AG09319 (cell line): Measurements from ENCODE around the gene ACSM2A.
"Not testable (repeated sequence)": the region's sequence is repeated elsewhere in the genome, so short reads cannot be mapped to it uniquely, and the experiment has no call there.

Experiments used
- DNase-seq: peaks from one replicate; pipeline ENCODE4 v3.0.0-alpha.2; 2010; ENCODE audit warnings: low read depth; ENCODE audit errors: extremely low read depth
- TF ChIP-seq, protein P1 (sequence below): IDR thresholded peaks from 2 replicates; pipeline ENCODE4 v1.5.1; 2011; ENCODE audit warnings: low read depth, mild to moderate bottlenecking, inconsistent platforms, low read length, moderate library complexity

The ACSM2A gene, protein sequence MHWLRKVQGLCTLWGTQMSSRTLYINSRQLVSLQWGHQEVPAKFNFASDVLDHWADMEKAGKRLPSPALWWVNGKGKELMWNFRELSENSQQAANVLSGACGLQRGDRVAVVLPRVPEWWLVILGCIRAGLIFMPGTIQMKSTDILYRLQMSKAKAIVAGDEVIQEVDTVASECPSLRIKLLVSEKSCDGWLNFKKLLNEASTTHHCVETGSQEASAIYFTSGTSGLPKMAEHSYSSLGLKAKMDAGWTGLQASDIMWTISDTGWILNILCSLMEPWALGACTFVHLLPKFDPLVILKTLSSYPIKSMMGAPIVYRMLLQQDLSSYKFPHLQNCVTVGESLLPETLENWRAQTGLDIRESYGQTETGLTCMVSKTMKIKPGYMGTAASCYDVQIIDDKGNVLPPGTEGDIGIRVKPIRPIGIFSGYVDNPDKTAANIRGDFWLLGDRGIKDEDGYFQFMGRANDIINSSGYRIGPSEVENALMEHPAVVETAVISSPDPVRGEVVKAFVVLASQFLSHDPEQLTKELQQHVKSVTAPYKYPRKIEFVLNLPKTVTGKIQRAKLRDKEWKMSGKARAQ

DNA sequence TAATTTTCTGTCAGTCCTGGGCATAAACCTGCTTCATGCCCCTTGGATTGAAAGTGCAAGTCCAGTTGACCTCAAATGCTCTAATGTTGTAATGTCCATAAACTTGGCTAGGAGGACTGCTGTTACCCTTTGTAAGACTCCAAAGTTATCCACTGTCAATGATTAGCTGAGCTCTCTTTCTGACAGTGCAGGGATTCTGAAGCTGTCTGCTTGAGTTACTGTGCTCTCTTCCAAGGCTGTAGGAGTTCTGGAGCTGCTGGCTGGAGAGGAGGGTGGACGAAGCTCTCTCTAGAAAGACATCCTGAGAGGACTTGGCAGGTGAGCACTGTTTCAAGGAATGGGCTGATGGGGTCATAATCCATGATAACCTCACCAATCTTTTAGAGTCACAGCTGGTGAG lies at the start of gene ACSM2A:
ACSM2A (plus strand) TSS at position 158 of the 400 bp plus-strand sequence. CDS start 8,594 bp downstream, outside the sequence.
- not testable (repeated sequence) for DNase-seq

DNA sequence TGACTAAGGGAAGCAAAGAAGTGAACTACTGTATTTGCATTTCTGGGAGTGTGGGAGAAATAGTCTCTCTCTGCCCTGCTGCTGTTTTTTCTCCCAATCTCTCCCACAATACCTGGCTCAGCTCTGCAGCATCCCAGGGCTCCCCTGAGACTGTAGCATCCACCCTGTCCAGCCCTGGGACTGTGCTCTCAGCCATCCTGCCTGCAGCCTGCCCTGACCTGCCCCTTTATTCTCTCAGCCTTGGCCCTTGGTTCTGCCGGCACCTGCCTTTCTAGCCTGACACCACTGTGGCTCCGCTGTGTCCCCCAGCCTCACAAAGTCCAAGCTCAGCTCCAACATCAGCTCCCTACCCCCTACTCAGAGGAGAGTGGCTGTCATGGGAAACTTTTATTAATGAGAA lies 48.7 kb upstream of the ACSM2A start:
- DNase-seq, result no peak
- TF ChIP-seq, protein P1, sequence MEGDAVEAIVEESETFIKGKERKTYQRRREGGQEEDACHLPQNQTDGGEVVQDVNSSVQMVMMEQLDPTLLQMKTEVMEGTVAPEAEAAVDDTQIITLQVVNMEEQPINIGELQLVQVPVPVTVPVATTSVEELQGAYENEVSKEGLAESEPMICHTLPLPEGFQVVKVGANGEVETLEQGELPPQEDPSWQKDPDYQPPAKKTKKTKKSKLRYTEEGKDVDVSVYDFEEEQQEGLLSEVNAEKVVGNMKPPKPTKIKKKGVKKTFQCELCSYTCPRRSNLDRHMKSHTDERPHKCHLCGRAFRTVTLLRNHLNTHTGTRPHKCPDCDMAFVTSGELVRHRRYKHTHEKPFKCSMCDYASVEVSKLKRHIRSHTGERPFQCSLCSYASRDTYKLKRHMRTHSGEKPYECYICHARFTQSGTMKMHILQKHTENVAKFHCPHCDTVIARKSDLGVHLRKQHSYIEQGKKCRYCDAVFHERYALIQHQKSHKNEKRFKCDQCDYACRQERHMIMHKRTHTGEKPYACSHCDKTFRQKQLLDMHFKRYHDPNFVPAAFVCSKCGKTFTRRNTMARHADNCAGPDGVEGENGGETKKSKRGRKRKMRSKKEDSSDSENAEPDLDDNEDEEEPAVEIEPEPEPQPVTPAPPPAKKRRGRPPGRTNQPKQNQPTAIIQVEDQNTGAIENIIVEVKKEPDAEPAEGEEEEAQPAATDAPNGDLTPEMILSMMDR, result no peak

DNA sequence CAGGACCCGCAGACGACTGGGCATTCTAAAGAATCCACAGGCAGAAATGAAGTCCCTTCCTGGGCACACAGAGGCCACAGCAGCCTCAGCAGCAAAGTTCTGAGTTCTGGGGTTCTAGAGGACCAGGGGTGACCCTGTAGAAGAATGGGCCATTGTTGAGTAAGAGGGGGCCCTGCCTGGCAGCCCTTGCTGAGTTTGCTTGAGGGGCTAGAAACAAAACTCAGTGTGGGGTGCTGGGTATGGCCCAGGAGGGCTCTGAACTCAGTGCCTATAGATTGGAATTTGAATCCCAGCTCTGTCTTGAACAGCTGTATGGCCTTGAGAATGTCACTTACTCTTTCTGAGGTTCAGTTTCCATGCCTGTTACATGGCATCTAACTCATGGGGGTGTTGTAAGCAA lies 46.7 kb upstream of the ACSM2A start, which contains the start of gene PDILT:
PDILT (minus strand) TSS at position 101 of the 400 bp plus-strand sequence. CDS start 5,437 bp downstream, outside the sequence.
- DNase-seq, result no peak
- TF ChIP-seq, protein P1, result no peak

DNA sequence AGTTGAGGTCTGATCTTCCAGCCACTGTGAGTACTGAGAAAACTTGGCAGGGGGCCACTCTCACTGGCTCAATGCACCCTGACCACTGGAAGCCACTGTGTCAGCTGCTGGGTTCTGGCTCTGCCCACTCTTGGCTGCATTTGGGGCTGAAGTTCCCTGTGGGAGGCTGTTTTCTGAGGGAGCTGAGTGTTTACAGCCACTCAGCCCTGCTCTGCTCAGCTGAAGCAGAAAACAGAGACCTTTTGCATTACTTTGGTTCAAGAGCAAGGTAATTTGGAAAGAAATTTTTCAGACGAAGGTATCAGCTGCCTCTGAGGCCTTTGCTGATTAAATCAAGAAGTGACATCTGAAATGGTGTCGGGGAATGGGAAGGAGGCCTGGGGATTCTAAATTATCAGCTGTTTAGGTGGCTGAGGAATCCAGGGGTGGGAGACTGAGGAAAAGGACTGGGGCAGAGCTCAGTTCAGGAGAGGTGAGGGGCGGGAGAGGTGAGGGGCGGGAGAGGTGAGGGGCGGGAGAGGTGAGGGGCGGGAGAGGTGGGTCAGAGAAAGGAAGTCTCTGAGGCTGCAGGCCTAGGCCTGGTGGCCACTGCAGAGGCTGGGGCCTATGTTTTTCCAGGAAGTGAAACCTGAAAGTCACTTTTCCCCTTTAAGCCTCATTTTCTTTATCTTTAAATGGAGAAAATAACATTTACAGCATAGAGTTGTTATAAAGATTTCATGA lies 41.8 kb upstream of the ACSM2A start, which contains the start of gene ACSM5:
ACSM5 (plus strand) TSS at position 137 of the 723 bp plus-strand sequence. CDS start 1,951 bp downstream, outside the sequence.
- TF ChIP-seq, protein P1, result no peak

DNA sequence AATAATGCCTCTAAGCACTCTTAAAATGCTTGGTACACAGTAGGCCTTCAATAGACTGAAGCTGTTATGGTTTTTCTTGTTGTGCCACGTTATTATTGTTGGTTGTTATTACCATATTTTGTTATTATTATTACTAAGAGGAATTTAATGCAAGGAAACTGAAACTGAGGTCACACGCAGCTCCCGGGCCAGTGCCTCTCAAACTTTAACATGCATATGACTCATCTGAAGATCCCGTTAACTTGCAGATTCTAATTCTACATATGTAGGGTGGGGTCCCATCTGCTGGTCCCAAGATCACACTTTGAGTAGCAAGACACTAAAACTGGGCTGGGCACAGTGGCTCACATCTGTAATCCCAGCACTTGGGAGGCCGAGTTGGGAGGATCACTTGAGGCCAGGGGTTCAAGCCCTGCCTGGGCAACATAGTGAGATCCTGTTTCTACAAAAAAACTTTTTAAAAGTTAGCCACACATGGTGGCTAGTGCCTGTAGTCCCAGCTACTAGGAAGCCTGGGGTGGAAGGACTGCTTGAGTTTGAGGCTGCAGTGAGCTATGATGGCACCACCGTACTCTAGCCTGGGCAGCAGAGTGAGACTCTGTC lies 41.1 kb upstream of the ACSM2A start:
- TF ChIP-seq, protein P1, result no peak
- no peak for DNase-seq

More for the DNA sequence above, 41.8 kb upstream of the ACSM2A start, which contains the start of gene ACSM5:
- DNase-seq, result no peak

DNA sequence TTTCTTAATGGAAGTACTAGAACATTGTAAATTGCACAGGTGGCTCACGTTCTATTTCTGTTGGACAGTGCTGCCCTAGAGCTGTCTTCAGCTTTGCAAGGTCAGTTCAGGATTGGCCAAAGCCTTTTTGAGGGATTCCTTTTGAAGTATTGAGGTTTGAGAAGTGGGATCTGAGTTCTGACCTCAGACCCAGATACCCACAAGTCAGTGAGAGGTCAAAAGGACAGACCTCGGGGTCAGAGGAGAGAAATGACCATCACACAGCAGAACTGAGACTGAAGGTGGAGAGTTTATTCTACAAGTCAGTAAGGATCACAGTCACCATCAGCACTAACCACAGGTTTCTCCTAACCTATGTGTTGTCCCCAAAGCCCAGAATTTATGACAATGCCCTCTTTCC lies 40.3 kb upstream of the ACSM2A start:
- no peak for DNase-seq
- TF ChIP-seq, protein P1, result no peak

DNA sequence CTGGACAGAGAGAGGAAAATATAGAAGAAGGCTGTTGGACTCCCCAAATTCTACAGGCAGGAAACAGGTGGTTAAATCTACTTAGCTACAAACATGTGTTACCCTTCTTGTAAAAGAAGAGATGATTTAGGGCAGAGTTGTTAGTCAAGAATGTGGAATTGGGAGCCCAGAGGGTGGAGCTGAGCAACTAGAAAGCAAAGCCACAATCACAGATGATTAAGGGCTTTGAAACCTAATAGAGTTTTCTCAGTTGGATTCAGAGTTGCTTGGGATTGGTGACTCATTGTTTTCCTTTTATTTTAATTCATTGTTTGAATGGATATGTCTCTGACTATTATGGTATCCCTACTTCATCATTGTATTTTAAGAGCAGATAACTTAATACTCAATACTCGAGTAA lies 35.8 kb upstream of the ACSM2A start:
- no peak for DNase-seq
- TF ChIP-seq, protein P1, result no peak

DNA sequence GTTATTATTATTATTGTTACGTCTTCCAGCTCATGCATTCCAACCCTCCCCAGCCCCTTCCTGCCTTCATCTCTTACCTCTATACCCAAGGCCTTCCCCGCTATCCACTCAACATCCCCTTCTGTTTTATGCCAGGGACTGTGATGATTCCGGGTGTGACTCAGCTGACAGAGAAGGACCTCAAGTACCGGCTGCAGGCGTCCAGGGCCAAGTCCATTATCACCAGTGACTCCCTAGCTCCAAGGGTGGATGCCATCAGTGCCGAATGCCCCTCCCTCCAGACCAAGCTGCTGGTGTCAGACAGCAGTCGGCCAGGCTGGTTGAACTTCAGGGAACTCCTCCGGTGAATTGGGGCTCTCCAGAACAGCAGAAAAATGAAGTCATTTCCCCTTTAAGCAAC lies 32.2 kb upstream of the ACSM2A start:
- not testable (repeated sequence) for DNase-seq

DNA sequence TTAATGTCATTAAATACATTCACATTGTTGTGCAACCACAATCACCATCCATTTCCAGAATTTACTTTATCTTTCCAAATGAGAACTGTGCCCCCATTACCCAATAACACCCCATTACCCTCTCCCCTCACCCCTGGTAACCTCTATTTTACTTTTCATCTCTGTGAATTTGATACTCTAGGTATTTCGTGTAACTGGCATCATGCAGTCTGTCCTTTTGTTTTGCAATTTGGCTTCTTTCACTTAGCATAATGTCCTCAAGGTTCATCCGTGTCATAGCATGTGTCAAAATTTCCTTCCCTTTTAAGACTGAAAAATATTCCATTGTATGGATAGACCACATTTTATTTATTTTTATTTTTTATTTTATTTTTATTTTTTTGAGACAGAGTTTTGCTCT lies 29.6 kb upstream of the ACSM2A start:
- DNase-seq, result not testable (repeated sequence)

DNA sequence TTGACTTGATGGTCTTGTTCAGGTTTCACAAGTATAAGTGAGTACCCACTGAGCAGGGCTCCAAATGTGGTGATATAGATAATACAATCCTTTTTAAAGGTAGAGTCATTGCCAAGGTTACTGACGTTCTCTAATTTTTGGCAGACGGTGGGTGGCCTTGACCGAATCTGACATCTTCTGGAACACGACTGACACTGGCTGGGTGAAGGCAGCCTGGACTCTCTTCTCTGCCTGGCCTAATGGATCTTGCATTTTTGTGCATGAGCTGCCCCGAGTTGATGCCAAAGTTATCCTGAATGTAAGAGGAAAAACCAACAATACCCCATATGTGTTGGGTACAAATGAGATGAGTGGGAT lies 27.6 kb upstream of the ACSM2A start:
- DNase-seq, result not testable (repeated sequence)
